Measurements from ENCODE around the gene C1orf159.

C1orf159 gene

GRCh38 chr1:1033009-1033587 lies 82.8 kb downstream of the C1orf159 start:
- peak; percentile 49 to 61 for TF ChIP-seq CTCF (IDR thresholded peaks at IDR 0.05)
- Histone ChIP-seq H3K27ac (no peak overlapping the region), H3K9me3 (no peaks in the 10 kb centered on the region), H3K36me3 (peaks cover 0 to 5% (median 0%) of the 10 kb centered on the region in 3 donors), H3K4me3 (peak overlapping the region; percentile 40 to 58), H3K27me3 (peaks cover 3 to 64% of the 10 kb centered on the region in 2 donors), H3K4me1 (peaks cover 0 to 23% (median 19%) of the 10 kb centered on the region in 4 donors)
- intact Hi-C loops (cut with DNase I; ENCODE audit: low total_unique reads): no loop called here
- DNase-seq: no peak

GRCh38 chr1:1032424-1032823 lies 83.5 kb downstream of the C1orf159 start:
- TF ChIP-seq CTCF (IDR thresholded peaks at IDR 0.05): no peak
- Histone ChIP-seq H3K27ac (no peak overlapping the region), H3K36me3 (peaks cover 0 to 5% (median 0%) of the 10 kb centered on the region in 3 donors), H3K4me3 (peak overlapping the region in 1 of 2 donors; percentile 58), H3K4me1 (peaks cover 0 to 23% (median 19%) of the 10 kb centered on the region in 4 donors), H3K27me3 (peaks cover 3 to 58% of the 10 kb centered on the region in 2 donors), H3K9me3 (no peaks in the 10 kb centered on the region)
- intact Hi-C loops (cut with DNase I; ENCODE audit: low total_unique reads): no loop called here
- no peak for DNase-seq

Data from tibial artery (tissue), 4 donors.